DND-41 (cell line): Measurements from ENCODE around the gene TMEM163.
"Not testable (repeated sequence)": the region's sequence is repeated elsewhere in the genome, so short reads cannot be mapped to it uniquely, and the experiment has no call there.

Experiments used
- ATAC-seq: fragments of 200-7000 bp; cut with Tn5 transposase; 3 replicates; pipeline ENCODE4 v1.9.1; 2021; ENCODE audit warnings: low read depth; ENCODE audit not compliant: insufficient read depth
- DNase-seq: peaks from one replicate; pipeline ENCODE4 v3.0.0-alpha.2; 2020
- H2AFZ ChIP-seq: 2 replicates; pipeline ENCODE4 v1.6.0; 2012; ENCODE audit warnings: low read depth, low read length
- H3K27ac ChIP-seq: 2 replicates; pipeline ENCODE4 v1.5.1; 2012; ENCODE audit warnings: low read length, inconsistent platforms
- H3K27me3 ChIP-seq: fragments of 200-600 bp; sonication (generic); 2 replicates; pipeline ENCODE4 v1.6.0; 2012; ENCODE audit warnings: low read length, mild to moderate bottlenecking, inconsistent platforms; ENCODE audit not compliant: insufficient read depth, poor library complexity
- H3K36me3 ChIP-seq: 2 replicates; pipeline ENCODE4 v1.5.1; 2012; ENCODE audit warnings: low read length, inconsistent platforms; ENCODE audit not compliant: insufficient read depth
- H3K4me1 ChIP-seq: 2 replicates; pipeline ENCODE4 v1.5.1; 2012; ENCODE audit warnings: mild to moderate bottlenecking, low read length; ENCODE audit not compliant: insufficient read depth
- H3K4me2 ChIP-seq: 2 replicates; pipeline ENCODE4 v1.6.0; 2012; ENCODE audit warnings: mild to moderate bottlenecking, moderate library complexity, low read length, inconsistent platforms; ENCODE audit not compliant: insufficient read depth
- H3K4me3 ChIP-seq, 2 experiments: fragments of 200-600 bp in 1 of 2; shearing (Covaris generic) in 1 of 2; 2 replicates each; pipeline ENCODE4 v1.5.1; 2012 to 2016; ENCODE audit warnings: inconsistent platforms in 2 of 2, low read length in 2 of 2, mild to moderate bottlenecking in 2 of 2, low read depth in 1 of 2, moderate library complexity in 1 of 2
- H3K79me2 ChIP-seq: 2 replicates; pipeline ENCODE4 v1.6.0; 2012; ENCODE audit warnings: low read length, inconsistent platforms; ENCODE audit not compliant: insufficient read depth
- H3K9ac ChIP-seq: 2 replicates; pipeline ENCODE4 v1.6.0; 2012; ENCODE audit warnings: low read depth, mild to moderate bottlenecking, inconsistent platforms, low read length, moderate library complexity
- H3K9me3 ChIP-seq: 2 replicates; pipeline ENCODE4 v1.5.1; 2012; ENCODE audit warnings: low read length, moderate library complexity, mild to moderate bottlenecking, inconsistent platforms; ENCODE audit not compliant: insufficient read depth, severe bottlenecking
- H4K20me1 ChIP-seq: 2 replicates; pipeline ENCODE4 v1.6.0; 2012; ENCODE audit warnings: low read length; ENCODE audit not compliant: insufficient read depth
- EZH2 ChIP-seq: IDR thresholded peaks from 3 replicates; pipeline ENCODE4 v1.6.1; 2012; ENCODE audit warnings: borderline replicate concordance, low read depth, mild to moderate bottlenecking, moderate library complexity, low read length, inconsistent platforms; ENCODE audit not compliant: severe bottlenecking
- TF ChIP-seq, protein P1 (sequence below): IDR thresholded peaks from 2 replicates; pipeline ENCODE4 v1.5.1; 2012; ENCODE audit warnings: borderline replicate concordance, low read length, moderate library complexity, mild to moderate bottlenecking; ENCODE audit not compliant: poor library complexity, severe bottlenecking; ENCODE audit errors: extremely low read depth

The TMEM163 gene

DNA sequence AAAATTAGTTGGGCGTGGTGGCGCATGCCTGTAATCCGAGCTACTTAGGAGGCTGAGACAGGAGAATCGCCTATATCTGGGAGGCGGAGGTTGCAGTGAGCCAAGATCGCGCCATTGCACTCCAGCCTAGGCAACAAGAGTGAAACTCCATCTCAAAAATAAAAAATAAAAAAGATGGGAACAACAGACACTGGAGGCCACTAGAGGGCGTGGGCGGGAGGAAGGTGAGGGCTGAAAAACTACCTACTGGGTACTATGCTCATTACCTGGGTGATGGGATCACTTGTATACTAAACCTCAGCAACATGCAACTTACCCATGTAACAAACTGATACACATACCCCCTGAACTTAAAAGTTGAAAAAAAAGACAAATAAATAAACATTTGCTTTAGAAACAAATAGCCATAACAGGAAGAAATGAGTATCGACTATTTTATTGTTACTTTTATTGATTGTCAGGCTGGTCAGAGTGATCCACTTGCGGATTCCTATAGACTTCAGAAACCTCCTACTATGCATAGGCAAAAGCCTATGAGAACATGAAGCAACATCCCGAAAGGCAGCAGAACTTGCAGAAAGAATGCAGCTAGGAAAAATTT, 61.0 kb downstream of the TMEM163 start:
- Histone ChIP-seq H3K27me3 (no peaks in the 10 kb centered on the region), H2AFZ (no peak overlapping the region), H3K9me3 (no peaks in the 10 kb centered on the region), H3K9ac (no peak overlapping the region), H3K4me1 (peaks cover 8% of the 10 kb centered on the region), H4K20me1 (no peaks in the 10 kb centered on the region), H3K4me2 (no peak overlapping the region), H3K79me2 (no peaks in the 10 kb centered on the region), H3K27ac (no peak overlapping the region), H3K36me3 (no peaks in the 10 kb centered on the region), H3K4me3 (no peak overlapping the region)
- ATAC-seq (peak; percentile 25; the same call in 1 of the 3 replicates), DNase-seq (peak; percentile 37)
- TF ChIP-seq EZH2: no peak
- TF ChIP-seq, protein P1, sequence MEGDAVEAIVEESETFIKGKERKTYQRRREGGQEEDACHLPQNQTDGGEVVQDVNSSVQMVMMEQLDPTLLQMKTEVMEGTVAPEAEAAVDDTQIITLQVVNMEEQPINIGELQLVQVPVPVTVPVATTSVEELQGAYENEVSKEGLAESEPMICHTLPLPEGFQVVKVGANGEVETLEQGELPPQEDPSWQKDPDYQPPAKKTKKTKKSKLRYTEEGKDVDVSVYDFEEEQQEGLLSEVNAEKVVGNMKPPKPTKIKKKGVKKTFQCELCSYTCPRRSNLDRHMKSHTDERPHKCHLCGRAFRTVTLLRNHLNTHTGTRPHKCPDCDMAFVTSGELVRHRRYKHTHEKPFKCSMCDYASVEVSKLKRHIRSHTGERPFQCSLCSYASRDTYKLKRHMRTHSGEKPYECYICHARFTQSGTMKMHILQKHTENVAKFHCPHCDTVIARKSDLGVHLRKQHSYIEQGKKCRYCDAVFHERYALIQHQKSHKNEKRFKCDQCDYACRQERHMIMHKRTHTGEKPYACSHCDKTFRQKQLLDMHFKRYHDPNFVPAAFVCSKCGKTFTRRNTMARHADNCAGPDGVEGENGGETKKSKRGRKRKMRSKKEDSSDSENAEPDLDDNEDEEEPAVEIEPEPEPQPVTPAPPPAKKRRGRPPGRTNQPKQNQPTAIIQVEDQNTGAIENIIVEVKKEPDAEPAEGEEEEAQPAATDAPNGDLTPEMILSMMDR: peak; percentile 43

DNA sequence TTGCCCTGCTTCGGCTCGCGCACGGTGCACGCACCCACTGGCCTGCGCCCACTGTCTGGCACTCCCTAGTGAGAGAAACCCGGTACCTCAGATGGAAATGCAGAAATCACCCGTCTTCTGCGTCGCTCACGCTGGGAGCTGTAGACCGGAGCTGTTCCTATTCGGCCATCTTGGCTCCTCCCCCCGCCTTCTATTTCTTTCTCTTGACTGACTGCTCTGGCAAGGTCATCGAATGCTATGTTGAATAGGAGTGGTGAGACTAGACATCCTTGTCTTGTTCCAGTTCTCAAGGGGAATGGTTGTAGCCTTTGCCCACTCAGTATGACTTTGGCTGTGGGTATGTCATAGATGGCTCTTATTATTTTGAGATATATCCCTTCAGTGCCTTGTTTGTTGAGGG, 62.4 kb downstream of the TMEM163 start:
- H3K4me3 ChIP-seq, H3K36me3 ChIP-seq, H2AFZ ChIP-seq, H3K27ac ChIP-seq, ATAC-seq, H4K20me1 ChIP-seq, DNase-seq, H3K9ac ChIP-seq, H3K4me2 ChIP-seq, H3K27me3 ChIP-seq, H3K4me1 ChIP-seq, H3K79me2 ChIP-seq, H3K9me3 ChIP-seq: not testable (repeated sequence)

DNA sequence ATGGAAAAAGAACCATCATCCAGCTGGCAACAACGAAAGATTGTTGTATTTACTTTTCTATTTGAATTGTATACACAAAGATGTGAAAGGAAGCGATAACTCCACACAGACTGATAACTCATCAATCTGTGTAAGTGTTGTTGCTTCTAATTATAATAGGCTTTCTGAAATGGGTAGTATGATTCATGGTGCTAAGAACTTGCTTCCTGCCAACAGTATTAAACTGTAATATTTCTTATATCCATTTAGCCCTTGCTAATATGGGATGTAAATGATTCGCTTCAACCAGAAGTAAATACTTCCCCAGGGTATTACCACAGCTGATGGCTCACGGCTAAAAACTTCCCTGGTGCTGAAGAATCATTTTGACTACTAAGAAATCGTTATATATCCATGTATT, 70.2 kb downstream of the TMEM163 start:
- Histone ChIP-seq H3K4me1 (no peaks in the 10 kb centered on the region), H3K9ac (no peak overlapping the region), H3K4me3 (no peak overlapping the region), H3K9me3 (no peaks in the 10 kb centered on the region), H4K20me1 (no peaks in the 10 kb centered on the region), H2AFZ (no peak overlapping the region), H3K27me3 (no peaks in the 10 kb centered on the region), H3K27ac (no peak overlapping the region), H3K36me3 (no peaks in the 10 kb centered on the region), H3K79me2 (no peaks in the 10 kb centered on the region), H3K4me2 (no peak overlapping the region)
- no peak for ATAC-seq
- DNase-seq: no peak
- no peak for TF ChIP-seq EZH2
- TF ChIP-seq, protein P1: no peak

DNA sequence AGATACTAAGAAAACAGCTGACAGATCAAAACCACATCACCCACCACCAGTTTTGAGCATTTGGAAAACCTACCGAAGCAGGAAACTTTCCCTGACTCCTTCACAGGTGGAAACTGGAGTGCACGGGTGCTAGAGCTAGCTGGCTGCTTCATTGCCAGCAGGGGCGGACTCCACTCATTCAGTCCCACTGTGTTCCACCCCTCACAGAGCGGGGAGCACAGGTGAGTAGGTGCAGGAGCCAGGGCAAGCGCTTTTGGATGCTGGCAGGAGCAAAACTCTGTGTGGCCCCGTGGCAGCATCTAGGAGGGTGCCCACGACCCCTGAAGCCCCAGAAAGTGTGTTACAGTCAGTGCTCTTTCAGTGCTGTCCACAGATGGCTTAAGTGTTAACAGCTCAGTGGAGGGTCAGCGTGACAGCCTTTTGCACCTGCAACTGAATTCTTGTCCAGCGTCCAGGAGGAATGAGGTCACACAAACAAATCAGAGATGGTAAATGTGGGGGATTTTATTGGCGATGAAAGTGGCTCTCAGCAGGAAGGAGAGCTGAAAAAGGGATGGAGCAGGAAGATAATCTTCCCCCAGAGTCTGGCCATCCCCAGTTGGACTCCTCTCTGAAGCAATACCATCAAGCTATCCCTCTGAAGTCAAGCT, 71.1 kb downstream of the TMEM163 start:
- Histone ChIP-seq H3K36me3 (no peaks in the 10 kb centered on the region), H3K9ac (no peak overlapping the region), H3K27me3 (no peaks in the 10 kb centered on the region), H3K27ac (no peak overlapping the region), H4K20me1 (no peaks in the 10 kb centered on the region), H3K79me2 (no peaks in the 10 kb centered on the region), H3K4me2 (no peak overlapping the region), H3K4me3 (no peak overlapping the region), H2AFZ (no peak overlapping the region), H3K4me1 (no peaks in the 10 kb centered on the region), H3K9me3 (no peaks in the 10 kb centered on the region)
- DNase-seq: no peak
- no peak for ATAC-seq
- TF ChIP-seq, protein P1: no peak
- TF ChIP-seq EZH2: no peak
